HG03520 (cell line): ENCODE data around the gene CALM1.

Experiments used
- ATAC-seq: cut with Tn5 transposase; IDR thresholded peaks from one replicate; pipeline ENCODE4 v1.9.1; 2021; ENCODE audit warnings: mild to moderate bottlenecking, moderate library complexity; ENCODE audit not compliant: unreplicated experiment

The CALM1 gene

GRCh38 chr14:90407230-90407629 is 10.4 kb downstream of the CALM1 start:
- ATAC-seq = no peak

GRCh38 chr14:90408713-90409112 is 11.9 kb downstream of the CALM1 start:
- no peak for ATAC-seq

GRCh38 chr14:90409209-90409730 is 12.4 kb downstream of the CALM1 start:
- no peak for ATAC-seq

- no peak for ATAC-seq
These were observed 15.2 kb downstream of the CALM1 start for GRCh38 chr14:90412058-90412457.

GRCh38 chr14:90416720-90417119 is 19.9 kb downstream of the CALM1 start:
- no peak for ATAC-seq

- no peak for ATAC-seq
These were observed 21.2 kb downstream of the CALM1 start for GRCh38 chr14:90418053-90418452.

GRCh38 chr14:90419200-90419599 is 22.4 kb downstream of the CALM1 start:
- no peak for ATAC-seq

- no peak for ATAC-seq
These were observed 24.3 kb downstream of the CALM1 start for GRCh38 chr14:90421001-90421631.

GRCh38 chr14:90421632-90422020 is 24.8 kb downstream of the CALM1 start:
- ATAC-seq = no peak

GRCh38 chr14:90423166-90423565 is 26.3 kb downstream of the CALM1 start:
- no peak for ATAC-seq

GRCh38 chr14:90424075-90424474 is 27.2 kb downstream of the CALM1 start:
- no peak for ATAC-seq

- no peak for ATAC-seq
These were observed 28.0 kb downstream of the CALM1 start for GRCh38 chr14:90424686-90425372.

GRCh38 chr14:90425373-90425879 is 28.6 kb downstream of the CALM1 start:
- no peak for ATAC-seq

GRCh38 chr14:90426031-90426540 is 29.3 kb downstream of the CALM1 start:
- no peak for ATAC-seq

- ATAC-seq = no peak
These were observed 29.8 kb downstream of the CALM1 start for GRCh38 chr14:90426663-90427062.

- ATAC-seq = no peak
These were observed 31.1 kb downstream of the CALM1 start for GRCh38 chr14:90427848-90428426.

- ATAC-seq = no peak
These were observed 31.8 kb downstream of the CALM1 start for GRCh38 chr14:90428676-90429075.

- no peak for ATAC-seq
These were observed 32.4 kb downstream of the CALM1 start for GRCh38 chr14:90429236-90429635.

GRCh38 chr14:90429754-90430153 is 32.9 kb downstream of the CALM1 start:
- no peak for ATAC-seq

- no peak for ATAC-seq
These were observed 37.7 kb downstream of the CALM1 start for GRCh38 chr14:90434370-90435020.

- ATAC-seq = no peak
These were observed 42.0 kb downstream of the CALM1 start for GRCh38 chr14:90438841-90439240.
